H1 (cell line): ENCODE measurements around the gene SYNGR3. TPM values are rescaled to one million over a fixed set of nuclear protein-coding genes. Genes with fewer than 3 reads are reported as not detected.

Experiments
- CTCF ChIA-PET: fragments of 300-600 bp; sonication (Branson Sonifier 250); formaldehyde crosslinking; loops from one replicate; lab custom pipeline; 2021; ENCODE audit not compliant: partially characterized antibody; lab: Charles Lee
- POLR2A ChIA-PET: fragments of 300-600 bp; sonication (Branson Sonifier 250); formaldehyde crosslinking; loops from one replicate; lab custom pipeline; 2021; ENCODE audit warnings: inconsistent platforms; ENCODE audit not compliant: partially characterized antibody; lab: Charles Lee
- DNase-seq, 2 experiments: peaks; one replicate each; pipeline versions ENCODE4 v3.0.0 to v3.0.0-alpha.2; 2010 to 2022; ENCODE audit warnings: low spot score in 2 of 2, low read depth in 1 of 2, mixed read lengths in 1 of 2
- FAIRE-seq: peaks from 2 replicates; lab custom pipeline; 2011; peaks lifted over from hg19 to GRCh38; lab: Jason Lieb, UNC
- H2AFZ ChIP-seq: 2 replicates; pipeline ENCODE4 v1.8.1; 2012; ENCODE audit warnings: low read length, inconsistent platforms
- H2AK5ac ChIP-seq: 2 replicates; pipeline ENCODE4 v1.6.1; 2013; ENCODE audit warnings: low read depth, low read length
- H2BK120ac ChIP-seq: replicated peaks from 2 replicates; pipeline ENCODE3; 2013; ENCODE audit warnings: low read depth, low read length, inconsistent platforms
- H2BK12ac ChIP-seq: 2 replicates; pipeline ENCODE4 v1.6.1; 2013; ENCODE audit warnings: low read depth, low read length
- H2BK15ac ChIP-seq: 2 replicates; pipeline ENCODE4 v1.6.1; 2013; ENCODE audit warnings: low read length
- H2BK20ac ChIP-seq: 2 replicates; pipeline ENCODE4 v1.6.1; 2013; ENCODE audit warnings: low read length
- H2BK5ac ChIP-seq: 2 replicates; pipeline ENCODE4 v1.6.1; 2013; ENCODE audit warnings: low read depth, low read length
- H3K14ac ChIP-seq: 2 replicates; pipeline ENCODE4 v1.6.1; 2013; ENCODE audit warnings: inconsistent platforms; ENCODE audit not compliant: insufficient read length
- H3K18ac ChIP-seq: 2 replicates; pipeline ENCODE4 v1.6.1; 2013; ENCODE audit warnings: low read length; ENCODE audit errors: extremely low read depth
- H3K23ac ChIP-seq: 2 replicates; pipeline ENCODE4 v1.6.1; 2013; ENCODE audit warnings: inconsistent platforms; ENCODE audit not compliant: insufficient read length
- H3K23me2 ChIP-seq: 2 replicates; pipeline ENCODE4 v1.6.1; 2013; ENCODE audit warnings: low read depth, low read length
- H3K27ac ChIP-seq: 2 replicates; pipeline ENCODE4 v1.6.1; 2011; ENCODE audit warnings: low read depth, low read length, inconsistent platforms
- H3K27me3 ChIP-seq, 4 experiments: replicated peaks in 1 of 4; 1 replicate in 1 of 4; 2 replicates in 3 of 4; pipeline versions ENCODE4 v1.6.1 to v1.8.1; 2011 to 2013; ENCODE audit warnings: low read length in 3 of 4, mild to moderate bottlenecking in 3 of 4, inconsistent platforms in 2 of 4, mixed read lengths in 2 of 4, moderate library complexity in 1 of 4; ENCODE audit not compliant: control insufficient read depth in 3 of 4, insufficient read depth in 3 of 4; ENCODE audit errors: extremely low read depth in 1 of 4
- H3K36me3 ChIP-seq, 4 experiments: 2 replicates each; pipeline versions ENCODE4 v1.6.1 to v1.8.1; 2011 to 2013; ENCODE audit warnings: mild to moderate bottlenecking in 4 of 4, low read length in 3 of 4, moderate library complexity in 2 of 4, control low read depth in 1 of 4, inconsistent platforms in 1 of 4; ENCODE audit not compliant: insufficient read depth in 4 of 4, control insufficient read depth in 2 of 4
- H3K4ac ChIP-seq: replicated peaks from 2 replicates; pipeline ENCODE3; 2013; ENCODE audit warnings: low read length, low read depth, mixed read lengths, inconsistent platforms; ENCODE audit not compliant: insufficient read length
- H3K4me1 ChIP-seq, 4 experiments: replicated peaks in 1 of 4; 1 replicate in 1 of 4; 2 replicates in 3 of 4; pipeline versions ENCODE4 v1.6.1 to v1.8.1; 2011 to 2013; ENCODE audit warnings: low read length in 3 of 4, inconsistent platforms in 2 of 4, mixed read lengths in 1 of 4; ENCODE audit not compliant: insufficient read depth in 4 of 4, control insufficient read depth in 3 of 4
- H3K4me2 ChIP-seq, 2 experiments: 2 replicates each; pipeline versions ENCODE4 v1.6.1 to v1.8.1; 2011 to 2013; ENCODE audit warnings: low read depth in 2 of 2, low read length in 2 of 2, control low read depth in 1 of 2, inconsistent platforms in 1 of 2, mild to moderate bottlenecking in 1 of 2; ENCODE audit not compliant: insufficient read depth in 1 of 2
- H3K4me3 ChIP-seq, 4 experiments: fragments of 200-600, 300-600 bp in 1 of 4; sonication (generic), shearing (Covaris generic), sonication (Bioruptor Twin) in 1 of 4; 2 replicates each; pipeline versions ENCODE4 v1.5.1 to v1.8.1; 2011 to 2016; ENCODE audit warnings: low read length in 4 of 4, low read depth in 3 of 4, control low read depth in 2 of 4, inconsistent platforms in 2 of 4, mild to moderate bottlenecking in 2 of 4, mixed read lengths in 1 of 4, moderate library complexity in 1 of 4; ENCODE audit not compliant: insufficient read depth in 2 of 4; ENCODE audit errors: extremely low read depth in 1 of 4
- H3K56ac ChIP-seq: replicated peaks from 2 replicates; pipeline ENCODE3; 2013; ENCODE audit warnings: low read depth, mild to moderate bottlenecking, mixed read lengths, low read length, inconsistent platforms; ENCODE audit not compliant: insufficient read length
- H3K79me1 ChIP-seq: 2 replicates; pipeline ENCODE4 v1.6.1; 2013; ENCODE audit warnings: low read depth, low read length, control low read depth
- H3K79me2 ChIP-seq, 2 experiments: 2 replicates each; pipeline versions ENCODE4 v1.6.1 to v1.8.1; 2012 to 2013; ENCODE audit warnings: low read length in 2 of 2, mild to moderate bottlenecking in 2 of 2, inconsistent platforms in 1 of 2; ENCODE audit not compliant: insufficient read depth in 2 of 2, control insufficient read depth in 1 of 2
- H3K9ac ChIP-seq, 4 experiments: replicated peaks in 1 of 4; 1 replicate in 1 of 4; 2 replicates in 3 of 4; pipeline versions ENCODE4 v1.6.1 to v1.8.1; 2011 to 2013; ENCODE audit warnings: low read depth in 3 of 4, low read length in 3 of 4, control low read depth in 2 of 4, mild to moderate bottlenecking in 2 of 4, moderate library complexity in 2 of 4, inconsistent platforms in 1 of 4; ENCODE audit errors: extremely low read depth in 1 of 4
- H3K9me3 ChIP-seq, 2 experiments: 2 replicates each; pipeline versions ENCODE4 v1.6.1 to v1.8.1; 2012 to 2013; ENCODE audit warnings: mild to moderate bottlenecking in 2 of 2, moderate library complexity in 2 of 2, control low read depth in 1 of 2, inconsistent platforms in 1 of 2, low read depth in 1 of 2, low read length in 1 of 2, mixed read lengths in 1 of 2; ENCODE audit not compliant: insufficient read depth in 2 of 2
- H4K20me1 ChIP-seq, 2 experiments: replicated peaks in 1 of 2; 2 replicates each; pipeline versions ENCODE3 to v1.8.1; 2011 to 2013; ENCODE audit warnings: inconsistent platforms in 2 of 2, low read length in 2 of 2, mild to moderate bottlenecking in 1 of 2; ENCODE audit not compliant: insufficient read depth in 2 of 2, control insufficient read depth in 1 of 2
- H4K5ac ChIP-seq: 2 replicates; pipeline ENCODE4 v1.6.1; 2013; ENCODE audit warnings: low read length, low read depth, mixed read lengths, inconsistent platforms; ENCODE audit not compliant: insufficient read length
- H4K8ac ChIP-seq: 2 replicates; pipeline ENCODE4 v1.8.0; 2013; ENCODE audit warnings: mild to moderate bottlenecking, moderate library complexity, low read length, inconsistent platforms; ENCODE audit not compliant: insufficient read depth; ENCODE audit errors: extremely low read depth
- H4K91ac ChIP-seq: replicated peaks from 2 replicates; pipeline ENCODE3; 2013; ENCODE audit warnings: low read length, mixed read lengths, inconsistent platforms; ENCODE audit not compliant: insufficient read length
- ASH2L ChIP-seq: fragments of 200-600, 300-600 bp; sonication (generic); IDR thresholded peaks from one replicate; pipeline ENCODE4 v1.7.1; 2017; ENCODE audit warnings: low read length
- EGR1 ChIP-seq: IDR thresholded peaks from 2 replicates; pipeline ENCODE4 v1.6.1; 2011; ENCODE audit warnings: low read depth, low read length, borderline replicate concordance
- EZH2 ChIP-seq: fragments of 200-600 bp; sonication (generic); IDR thresholded peaks from 2 replicates; pipeline ENCODE4 v1.7.1; 2012; ENCODE audit warnings: low read depth, mild to moderate bottlenecking, moderate library complexity, low read length, inconsistent platforms; ENCODE audit not compliant: severe bottlenecking
- FOSL1 ChIP-seq: IDR thresholded peaks from 2 replicates; pipeline ENCODE4 v1.6.1; 2011; ENCODE audit warnings: mild to moderate bottlenecking, low read depth, low read length, moderate library complexity; ENCODE audit not compliant: insufficient read depth
- POLR2A ChIP-seq, 2 experiments: IDR thresholded peaks; 1 replicate in 1 of 2; 2 replicates in 1 of 2; pipeline ENCODE4 v1.6.1; 2011; ENCODE audit warnings: low read depth in 2 of 2, low read length in 2 of 2, mild to moderate bottlenecking in 2 of 2; ENCODE audit errors: control extremely low read depth in 1 of 2
- SP2 ChIP-seq: IDR thresholded peaks from 2 replicates; pipeline ENCODE4 v1.6.1; 2012; ENCODE audit warnings: mild to moderate bottlenecking, low read length, inconsistent platforms
- TBP ChIP-seq: IDR thresholded peaks from 2 replicates; pipeline ENCODE4 v1.6.1; 2011; ENCODE audit warnings: low read depth, low read length, improper control_type of control experiment
- TEAD4 ChIP-seq: IDR thresholded peaks from 2 replicates; pipeline ENCODE4 v1.6.1; 2012; ENCODE audit warnings: low read depth, low read length, inconsistent platforms, mixed read lengths
- USF2 ChIP-seq: IDR thresholded peaks from 2 replicates; pipeline ENCODE4 v1.6.1; 2011; ENCODE audit warnings: low read length, improper control_type of control experiment
- ZNF274 ChIP-seq: IDR thresholded peaks from 2 replicates; pipeline ENCODE4 v1.7.0; 2012; ENCODE audit warnings: low read length, borderline replicate concordance; ENCODE audit errors: extremely low read depth
- WGBS, 2 experiments: shearing (Covaris generic) in 1 of 2; methylation state at CpG; one replicate each; pipeline versions ENCODE4 v1.1.6 to v1.1.7; 2013 to 2015; ENCODE audit warnings: low lambda C conversion rate in 2 of 2, mixed read lengths in 2 of 2, inconsistent platforms in 1 of 2, low coverage in 1 of 2, missing lambda C conversion rate in 1 of 2; ENCODE audit not compliant: insufficient replicate concordance in 2 of 2, insufficient coverage in 1 of 2, insufficient read length in 1 of 2; ENCODE audit errors: extremely low coverage in 1 of 2, missing lambda C conversion rate in 1 of 2; 5-methylcytosine and 5-hydroxymethylcytosine counted together
- polyA plus RNA-seq, 7 experiments: library from polyadenylated mRNA; depleted of rRNA in 3 of 7; stranded (reverse) in 5 of 7; unstranded in 2 of 7; fragments of >200 nt in 5 of 7; fragments of 200-250 nt in 2 of 7; gene quantifications; 1 replicate in 5 of 7; 2 replicates in 1 of 7; 4 replicates in 1 of 7; pipeline versions ENCODE4 v1.2.1 to v1.2.3, GENCODE V29; 2011 to 2013; ENCODE audit warnings: missing spikeins in 2 of 7, mixed read lengths in 2 of 7
- total RNA-seq: library from RNA; stranded (reverse); fragmentation: NEBNext Ultra II Directional; extraction: Animal tissue kit (Norgen Biotek cat#: 25700); gene quantifications from 2 replicates; pipeline ENCODE4 v1.2.1, GENCODE V29; 2021

Gene SYNGR3
- total and polyA plus RNA-seq, 2 of the 8 experiments (the other 6 are each of a cell fraction or from before 2014, with no cell fraction given), result 36.2 to 49.9 TPM

GRCh38 chr16:2027024-2028010 lies 37.5 kb downstream of the SYNGR3 start:
- Histone ChIP-seq H3K9ac (peak overlapping the region in 1 of 4 experiments; percentile 2; a peak in 1 of 7 replicates), H4K20me1 (peaks cover 0 to 9% of the 10 kb centered on the region in 2 experiments), H2BK15ac (peak overlapping the region; percentile 92), H3K79me2 (no peaks in the 10 kb centered on the region), H3K18ac (peak overlapping the region; percentile 65; the same call in 1 of the 2 replicates), H3K23me2 (peaks cover 7% of the 10 kb centered on the region; the same call in 1 of the 2 replicates), H3K36me3 (no peaks in the 10 kb centered on the region), H4K5ac (no peak overlapping the region), H2BK5ac (0 out of 2 replicates have a peak overlapping the region, but pooled peaks have one; percentile 66), H3K27ac (no peak overlapping the region), H2BK20ac (no peak overlapping the region; the same call in 1 of the 2 replicates), H3K4me3 (peak overlapping the region; percentile 42 to 66 (median 46)), H3K4ac (peak overlapping the region; percentile 98), H2AFZ (no peak overlapping the region), H4K8ac (peak overlapping the region; percentile 40), H3K4me2 (peak overlapping the region; percentile 61 to 80), H4K91ac (peak overlapping the region; percentile 95), H3K79me1 (no peaks in the 10 kb centered on the region), H2BK12ac (peak overlapping the region; percentile 96; the same call in 1 of the 2 replicates), H3K27me3 (peaks cover 0 to 27% (median 21%) of the 10 kb centered on the region in 4 experiments; a peak in 5 of 7 replicates), H2BK120ac (peak overlapping the region; percentile 64), H3K23ac (no peak overlapping the region), H3K9me3 (no peaks in the 10 kb centered on the region), H3K14ac (no peak overlapping the region), H3K4me1 (peaks cover 0 to 14% (median 11%) of the 10 kb centered on the region in 4 experiments; a peak in 5 of 7 replicates), H3K56ac (no peak overlapping the region), H2AK5ac (peak overlapping the region; percentile 87; the same call in 1 of the 2 replicates)
- WGBS, 2 experiments, result 25% methylated on average over 34 of the region's 76 CpGs; no CpG with 5 or more reads in 1 of the 2 experiments
- FAIRE-seq (no peak), DNase-seq (peak in 1 of 2 experiments; percentile 66)
- CTCF ChIA-PET, result interaction anchor here (0.8 to 2.1 kb wide), 11 partner anchors 8 to 113 kb away, joined by 3 to 7 read pairs (median 4); no protein-coding TSS in a partner anchor
- POLR2A ChIA-PET, result interaction anchor here (0.5 to 1.6 kb wide), 12 partner anchors 10 to 434 kb away, joined by 3 to 7 read pairs (median 3); partner anchors contain the start of genes RPS2 and TRAF7
- TF ChIP-seq ASH2L, result no peak
- TF ChIP-seq FOSL1, result no peak
- TF ChIP-seq SP2, result no peak
- no peak for TF ChIP-seq EGR1
- no peak for TF ChIP-seq POLR2A (IDR thresholded peaks at IDR 0.05; ENCODE audit: control extremely low read depth in 1 of 2, low read depth in 2 of 2, low read length in 2 of 2)
- TF ChIP-seq EZH2, result no peak
- no peak for TF ChIP-seq USF2
- no peak for TF ChIP-seq ZNF274
- no peak for TF ChIP-seq TBP
- TF ChIP-seq TEAD4, result no peak
